Activated T-cell treated with anti-CD3 and anti-CD28 coated beads, Interleukin-2, amount 50 U/mL, for 72 hours (primary cell): ENCODE results near the gene APCDD1L. TPM values are rescaled to one million over a fixed set of nuclear protein-coding genes. Genes with fewer than 3 reads are reported as not detected.
"Not testable (repeated sequence)": the region's sequence is repeated elsewhere in the genome, so short reads cannot be mapped to it uniquely, and the experiment has no call there.

Experiments used
- ATAC-seq, 2 donors: fragments of 150-1000 bp; cut with Tn5 transposase; replicated peaks in 1 of 2; 2 replicates each; pipeline ENCODE4 v1.10.0; 2021; ENCODE audit warnings: moderate library complexity in 2 of 2, mild to moderate bottlenecking in 1 of 2
- DNase-seq, 2 donors: peaks; one replicate each; pipeline ENCODE4 v3.0.0; 2021 to 2022; ENCODE audit warnings: mixed read lengths in 1 of 2
- H3K27ac Mint-ChIP-seq: one replicate; pipeline ENCODE4 v1.8.0; 2022; ENCODE audit warnings: mild to moderate bottlenecking, moderate library complexity, mixed read lengths
- H3K27me3 Mint-ChIP-seq: one replicate; pipeline ENCODE4 v1.8.0; 2022; ENCODE audit warnings: low read depth, mixed read lengths
- H3K36me3 Mint-ChIP-seq, 2 donors: one replicate each; pipeline ENCODE4 v1.8.0; 2022; ENCODE audit warnings: mixed read lengths in 2 of 2, mild to moderate bottlenecking in 1 of 2; ENCODE audit not compliant: insufficient read depth in 2 of 2
- H3K4me1 Mint-ChIP-seq: one replicate; pipeline ENCODE4 v1.8.0; 2022; ENCODE audit warnings: low read depth, mixed read lengths
- H3K4me3 Mint-ChIP-seq, 2 donors: one replicate each; pipeline ENCODE4 v1.8.0; 2022; ENCODE audit warnings: mild to moderate bottlenecking in 2 of 2, mixed read lengths in 2 of 2, moderate library complexity in 2 of 2
- H3K9me3 Mint-ChIP-seq, 2 donors: one replicate each; pipeline ENCODE4 v1.8.0; 2022; ENCODE audit warnings: mixed read lengths in 2 of 2
- total RNA-seq, 2 donors: library from RNA; stranded (reverse); gene quantifications; one replicate each; pipeline ENCODE4 v1.2.3, GENCODE V29; 2022

Gene APCDD1L
- total RNA-seq, 2 donors from 2014 or later, result not detected

DNA sequence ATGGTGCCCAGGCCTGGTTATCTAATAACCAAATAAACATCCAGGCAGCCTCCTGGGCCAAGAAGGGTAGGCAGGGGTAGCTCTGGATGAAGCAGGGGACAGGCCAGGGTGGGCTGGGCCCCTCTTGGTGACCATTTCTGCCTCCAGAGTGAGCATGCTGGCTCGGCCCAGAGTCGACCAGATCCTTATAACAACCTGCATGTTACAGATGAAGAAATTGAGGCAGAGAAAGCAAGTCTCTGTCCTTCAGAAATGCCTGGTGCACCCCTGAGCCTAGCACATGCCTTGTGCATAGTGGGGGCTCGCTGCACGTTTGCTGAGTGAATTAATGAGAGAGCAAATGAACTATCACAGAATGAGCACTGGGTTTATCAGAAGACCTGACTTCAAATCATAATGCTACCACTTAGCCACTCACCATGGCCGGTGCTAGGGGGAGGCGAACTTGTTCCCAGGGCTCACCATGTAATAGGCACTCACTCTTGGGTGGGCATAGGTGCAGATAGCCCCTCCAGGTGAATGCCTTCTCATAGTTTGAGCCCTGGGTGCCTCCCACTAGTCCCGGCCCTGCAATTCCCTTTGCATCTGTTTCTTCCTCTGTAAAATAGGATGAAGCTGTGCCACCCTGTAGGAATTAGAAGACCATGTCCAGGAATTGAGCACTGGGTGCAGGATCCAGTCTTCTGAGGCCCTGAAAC, 3.8 kb upstream of the APCDD1L start:
- Mint-ChIP-seq H3K36me3 (no peaks in the 10 kb centered on the region), H3K27ac (no peak overlapping the region), H3K4me1 (peaks cover 8% of the 10 kb centered on the region), H3K9me3 (peaks cover 0 to 3% of the 10 kb centered on the region in 2 donors), H3K4me3 (no peak overlapping the region), H3K27me3 (peaks cover 32% of the 10 kb centered on the region)
- DNase-seq (no peak), ATAC-seq (no peak)

GRCh38 chr20:58518387-58518786, 3.2 kb upstream of the APCDD1L start:
- ATAC-seq (no peak), DNase-seq (no peak)
- Mint-ChIP-seq H3K4me3 (no peak overlapping the region), H3K9me3 (peaks cover 0 to 3% of the 10 kb centered on the region in 2 donors), H3K27ac (no peak overlapping the region), H3K27me3 (peaks cover 37% of the 10 kb centered on the region), H3K4me1 (peaks cover 8% of the 10 kb centered on the region), H3K36me3 (no peaks in the 10 kb centered on the region)

DNA sequence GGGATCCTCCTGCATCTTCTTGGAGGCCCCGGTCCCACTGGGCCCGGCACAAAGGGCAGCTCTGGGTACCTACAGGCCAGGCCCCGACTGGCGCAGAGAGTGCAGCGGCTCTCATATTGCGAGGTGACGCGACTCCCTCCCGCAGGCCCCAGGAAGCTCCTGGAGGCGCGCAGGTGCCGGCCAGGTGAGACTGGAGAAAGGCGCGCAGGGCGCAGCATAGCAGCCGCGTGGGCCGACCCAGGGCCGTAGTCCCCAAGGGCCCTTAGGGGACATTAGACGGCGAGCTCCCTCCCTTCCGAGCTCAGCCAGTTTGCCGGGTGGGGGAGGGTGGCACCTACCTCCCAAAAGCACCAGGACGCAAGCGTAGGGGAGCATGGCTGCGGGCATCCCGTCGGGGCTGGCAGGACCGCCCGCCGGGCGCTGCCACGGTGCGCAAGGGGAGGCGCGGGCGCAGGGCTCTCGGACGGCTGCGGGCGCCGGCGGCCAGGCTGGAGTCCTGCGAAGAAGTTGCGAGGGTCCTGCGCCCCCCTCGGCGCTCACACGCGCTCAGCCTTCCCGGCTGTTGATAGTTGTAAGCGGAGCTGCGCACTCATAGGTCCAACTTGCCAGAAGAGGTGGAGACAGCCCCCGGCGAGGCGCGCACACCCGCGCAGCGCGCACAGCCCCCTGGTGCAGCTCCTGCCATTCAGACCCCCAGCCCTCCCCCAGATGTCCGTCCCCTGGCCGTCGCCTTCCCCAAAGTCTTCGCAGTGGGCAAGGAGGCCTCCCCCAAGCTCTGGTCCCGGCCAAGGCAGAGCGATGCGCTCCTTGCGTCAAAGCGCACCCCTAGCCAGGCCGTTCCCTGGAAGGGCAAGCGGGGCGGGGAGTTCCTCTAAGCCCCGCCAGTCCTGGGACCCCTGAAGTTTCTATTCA, 622 bp downstream of the APCDD1L start:
- H3K4me1 Mint-ChIP-seq, result peaks cover 8% of the 10 kb centered on the region
- H3K27me3 Mint-ChIP-seq, result peaks cover 39% of the 10 kb centered on the region
- no peaks in the 10 kb centered on the region for H3K36me3 Mint-ChIP-seq
- no peaks in the 10 kb centered on the region for H3K9me3 Mint-ChIP-seq
- H3K4me3 Mint-ChIP-seq, result peak overlapping the region in 1 of 2 donors; percentile 15
- DNase-seq, result no peak
- H3K27ac Mint-ChIP-seq, result no peak overlapping the region
- ATAC-seq, result no peak

- H3K9me3 Mint-ChIP-seq, result no peaks in the 10 kb centered on the region
Measured at GRCh38 chr20:58513580-58514285, 1.5 kb downstream of the APCDD1L start.

DNA sequence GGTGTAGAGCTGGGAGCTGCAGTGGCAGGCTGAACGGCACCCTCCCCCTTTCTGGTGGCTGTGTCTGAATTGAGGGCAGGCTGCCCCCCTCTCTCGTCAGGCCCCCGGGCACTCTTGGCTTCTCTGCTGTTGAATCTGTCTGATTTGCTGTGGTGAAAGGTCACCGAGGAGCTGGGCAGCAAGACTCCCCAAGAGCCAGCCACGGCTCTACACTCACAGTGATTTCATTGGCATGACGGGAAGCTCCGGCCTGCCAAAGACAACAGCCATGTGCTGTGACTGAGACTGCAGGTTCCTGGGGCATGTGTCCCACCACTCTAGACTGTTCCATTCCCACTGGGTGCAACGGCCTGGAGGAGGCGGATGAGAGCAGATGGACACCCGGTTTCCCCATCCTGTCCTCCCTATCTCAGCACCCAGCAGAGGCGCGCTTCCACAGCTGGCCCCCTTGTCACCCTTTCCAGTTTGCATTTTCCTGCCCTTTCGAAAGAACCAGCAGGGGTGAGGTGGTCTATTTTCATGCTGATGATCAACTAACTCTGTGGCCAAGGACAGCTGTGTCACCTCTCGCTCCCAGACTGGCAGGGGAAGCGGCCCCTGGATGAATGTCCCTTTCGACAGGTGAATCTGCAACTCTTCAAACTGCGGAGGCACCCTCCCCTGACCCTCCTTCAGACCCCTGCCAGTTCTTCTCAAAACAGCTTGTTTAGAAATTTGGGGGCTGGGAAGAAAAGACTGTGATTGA, 2.2 kb downstream of the APCDD1L start:
- H3K36me3 Mint-ChIP-seq, result no peaks in the 10 kb centered on the region
- H3K4me3 Mint-ChIP-seq, result no peak overlapping the region
- H3K27me3 Mint-ChIP-seq, result peaks cover 39% of the 10 kb centered on the region
- H3K27ac Mint-ChIP-seq, result no peak overlapping the region
- ATAC-seq (no peak), DNase-seq (no peak)
- H3K9me3 Mint-ChIP-seq, result no peaks in the 10 kb centered on the region
- H3K4me1 Mint-ChIP-seq, result peaks cover 8% of the 10 kb centered on the region

More at GRCh38 chr20:58513580-58514285, 1.5 kb downstream of the APCDD1L start:
- Mint-ChIP-seq H3K36me3 (no peaks in the 10 kb centered on the region), H3K4me1 (peaks cover 8% of the 10 kb centered on the region), H3K27ac (no peak overlapping the region), H3K4me3 (no peak overlapping the region), H3K27me3 (peaks cover 39% of the 10 kb centered on the region)
- ATAC-seq, result no peak
- DNase-seq, result no peak

DNA sequence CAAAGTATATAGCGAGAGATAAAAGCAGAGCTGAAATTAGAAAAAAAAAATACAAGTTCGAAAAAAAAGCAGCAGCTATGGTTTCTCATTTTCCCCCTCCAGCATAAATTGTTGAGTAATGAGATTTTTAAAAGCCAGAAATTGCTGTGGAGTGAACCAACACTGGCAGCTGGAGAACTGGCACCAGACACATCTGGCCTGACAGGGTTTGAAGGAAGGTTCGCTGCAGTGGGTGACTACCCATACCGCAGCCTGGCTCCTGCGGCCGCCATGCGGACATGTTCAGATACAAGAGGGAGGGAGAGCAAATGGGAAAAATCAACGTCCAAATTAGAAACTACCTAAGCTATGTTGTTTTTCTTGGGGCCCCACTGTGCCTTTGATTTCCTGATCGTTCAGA, 3.3 kb downstream of the APCDD1L start:
- Mint-ChIP-seq H3K9me3 (peaks cover 0 to 6% of the 10 kb centered on the region in 2 donors), H3K36me3 (peaks cover 3 to 4% of the 10 kb centered on the region in 2 donors), H3K4me3 (no peak overlapping the region), H3K27ac (no peak overlapping the region), H3K27me3 (peaks cover 30% of the 10 kb centered on the region), H3K4me1 (peaks cover 8% of the 10 kb centered on the region)
- no peak for ATAC-seq
- DNase-seq, result no peak

- Mint-ChIP-seq H3K4me1 (peaks cover 8% of the 10 kb centered on the region), H3K27ac (no peak overlapping the region), H3K27me3 (peaks cover 29% of the 10 kb centered on the region), H3K36me3 (peaks cover 4% of the 10 kb centered on the region in 2 donors), H3K9me3 (peaks cover 0 to 7% of the 10 kb centered on the region in 2 donors), H3K4me3 (no peak overlapping the region)
- no peak for DNase-seq
- no peak for ATAC-seq
Measured at GRCh38 chr20:58511364-58511763, 3.8 kb downstream of the APCDD1L start.

DNA sequence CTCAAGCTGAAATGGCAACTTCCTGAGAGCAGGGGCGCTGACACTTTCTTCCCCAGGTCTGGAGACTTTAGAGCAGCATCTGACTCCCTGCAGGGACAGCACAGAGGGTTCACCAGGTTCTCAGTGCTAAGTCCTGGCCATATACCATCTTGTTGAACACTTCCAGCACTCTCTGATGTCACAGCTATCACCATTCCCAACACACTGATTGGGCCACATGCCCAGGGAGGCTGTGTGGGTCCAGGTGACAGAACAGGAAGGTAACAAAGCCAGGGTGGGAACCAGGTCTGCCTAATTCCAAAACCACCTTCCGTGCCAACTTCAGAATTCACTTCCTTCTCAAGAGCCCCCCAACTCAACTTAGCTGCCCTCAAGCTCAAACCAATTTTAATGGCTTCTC, 4.3 kb downstream of the APCDD1L start:
- no peak for ATAC-seq
- Mint-ChIP-seq H3K27me3 (peaks cover 25% of the 10 kb centered on the region), H3K4me1 (peaks cover 6% of the 10 kb centered on the region), H3K9me3 (peaks cover 3 to 10% of the 10 kb centered on the region in 2 donors), H3K36me3 (peaks cover 7 to 8% of the 10 kb centered on the region in 2 donors), H3K4me3 (no peak overlapping the region), H3K27ac (no peak overlapping the region)
- DNase-seq, result no peak

DNA sequence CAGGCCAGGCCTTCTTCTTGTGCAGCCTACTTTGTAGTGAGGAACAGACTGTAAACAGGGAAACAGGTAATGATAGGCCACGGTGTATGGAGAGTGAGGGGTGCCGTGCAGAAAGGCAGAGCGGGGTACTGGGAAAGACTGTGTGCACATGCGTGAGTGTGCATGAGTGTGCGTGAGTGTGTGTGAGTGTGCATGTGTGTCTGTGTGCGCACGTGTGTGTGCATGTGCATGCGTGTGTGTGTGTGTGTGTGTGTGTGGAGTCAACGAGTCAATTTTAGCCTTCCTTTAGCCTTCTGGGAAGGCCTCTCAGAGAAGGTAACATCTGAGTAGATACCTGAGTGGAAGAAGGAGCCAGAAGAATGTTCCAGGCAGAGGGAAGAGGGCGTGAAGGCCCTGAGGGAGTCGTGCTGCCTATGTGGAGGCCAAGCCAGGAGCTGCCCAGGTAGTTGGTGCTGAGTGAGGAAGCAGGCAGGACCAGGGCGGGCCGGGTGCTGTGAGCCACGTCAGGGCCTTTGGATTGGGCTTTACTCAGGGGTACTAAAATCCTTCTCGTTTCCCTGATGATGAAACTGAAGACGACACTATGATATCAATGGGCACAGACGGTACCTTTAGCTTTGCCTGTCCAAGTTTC, 6.3 kb downstream of the APCDD1L start:
- H3K4me3 Mint-ChIP-seq, result no peak overlapping the region
- H3K27me3 Mint-ChIP-seq, result peaks cover 13% of the 10 kb centered on the region
- H3K4me1 Mint-ChIP-seq, result no peaks in the 10 kb centered on the region
- no peak overlapping the region for H3K27ac Mint-ChIP-seq
- DNase-seq (no peak), ATAC-seq (no peak)
- peaks cover 4 to 15% of the 10 kb centered on the region in 2 donors for H3K9me3 Mint-ChIP-seq
- H3K36me3 Mint-ChIP-seq, result peaks cover 12% of the 10 kb centered on the region in 2 donors

DNA sequence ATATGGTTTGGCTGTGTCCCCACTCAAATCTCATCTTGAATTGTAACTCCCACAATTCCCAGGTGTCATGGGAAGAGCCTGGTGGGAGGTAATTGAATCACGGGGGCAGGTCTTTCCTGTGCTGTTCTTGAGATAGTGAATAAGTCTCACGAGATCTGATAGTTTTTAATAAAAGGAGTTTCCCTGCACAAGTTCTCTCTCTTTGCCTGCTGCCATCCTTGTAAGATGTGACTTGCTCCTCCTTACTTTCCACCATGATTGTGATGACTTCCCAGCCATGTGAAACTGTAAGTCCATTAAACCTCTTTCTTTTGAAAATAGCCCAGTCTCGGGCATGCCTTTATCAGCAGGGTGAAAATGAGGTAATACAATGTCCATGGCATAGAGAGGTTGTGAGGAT, 8.2 kb downstream of the APCDD1L start:
- not testable (repeated sequence) for DNase-seq, H3K4me1 Mint-ChIP-seq, ATAC-seq, H3K4me3 Mint-ChIP-seq, H3K27ac Mint-ChIP-seq, H3K27me3 Mint-ChIP-seq
- Mint-ChIP-seq H3K36me3 (peaks cover 12% of the 10 kb centered on the region in 2 donors), H3K9me3 (peaks cover 4 to 16% of the 10 kb centered on the region in 2 donors)

GRCh38 chr20:58504566-58504965, 10.6 kb downstream of the APCDD1L start:
- H3K4me1 Mint-ChIP-seq, result no peaks in the 10 kb centered on the region
- H3K9me3 Mint-ChIP-seq, result peaks cover 5 to 16% of the 10 kb centered on the region in 2 donors
- H3K27ac Mint-ChIP-seq, result no peak overlapping the region
- no peak for ATAC-seq
- DNase-seq, result no peak
- H3K4me3 Mint-ChIP-seq, result no peak overlapping the region
- peaks cover 3% of the 10 kb centered on the region for H3K27me3 Mint-ChIP-seq
- peaks cover 12% of the 10 kb centered on the region in 2 donors for H3K36me3 Mint-ChIP-seq

- Mint-ChIP-seq H3K9me3 (peaks cover 5 to 16% of the 10 kb centered on the region in 2 donors), H3K36me3 (peaks cover 12% of the 10 kb centered on the region in 2 donors), H3K4me3 (no peak overlapping the region), H3K27ac (no peak overlapping the region), H3K4me1 (no peaks in the 10 kb centered on the region), H3K27me3 (peaks cover 7% of the 10 kb centered on the region)
- ATAC-seq (no peak), DNase-seq (no peak)
Measured at GRCh38 chr20:58503668-58504067, 11.5 kb downstream of the APCDD1L start.
